Glomerular visceral epithelial cell (primary cell): ENCODE results near the gene ADAM33.

ENCODE experiments used
- DNase-seq: peaks from one replicate; pipeline ENCODE4 v3.0.0-alpha.2; 2016; ENCODE audit errors: extremely low spot score

ADAM33 gene

GRCh38 chr20:3667434-3668037, 14.3 kb downstream of the ADAM33 start:
- DNase-seq = no peak

- no peak for DNase-seq
Measured at GRCh38 chr20:3663858-3664257, 18.0 kb downstream of the ADAM33 start.

- DNase-seq = no peak
Measured at GRCh38 chr20:3663031-3663701, 18.6 kb downstream of the ADAM33 start, which contains the start of gene GFRA4. GFRA4 (minus strand) TSS chr20:3663399; CDS start chr20:3663399, 0 bp downstream.

- DNase-seq = no peak
Measured at GRCh38 chr20:3661814-3662665, 19.8 kb downstream of the ADAM33 start.

GRCh38 chr20:3661060-3661813, 20.6 kb downstream of the ADAM33 start:
- DNase-seq = no peak

GRCh38 chr20:3660262-3661059, 21.3 kb downstream of the ADAM33 start:
- no peak for DNase-seq

GRCh38 chr20:3659492-3660261, 22.1 kb downstream of the ADAM33 start:
- no peak for DNase-seq

- DNase-seq = no peak
Measured at GRCh38 chr20:3658716-3659491, 22.9 kb downstream of the ADAM33 start.

GRCh38 chr20:3658019-3658715, 23.6 kb downstream of the ADAM33 start:
- no peak for DNase-seq

GRCh38 chr20:3655131-3655405, 26.7 kb downstream of the ADAM33 start:
- DNase-seq = no peak

GRCh38 chr20:3654326-3655130, 27.3 kb downstream of the ADAM33 start:
- DNase-seq = peak; percentile 53

GRCh38 chr20:3653921-3654320, 27.9 kb downstream of the ADAM33 start:
- no peak for DNase-seq

- no peak for DNase-seq
Measured at GRCh38 chr20:3652676-3653596, 28.9 kb downstream of the ADAM33 start.

GRCh38 chr20:3652221-3652620, 29.6 kb downstream of the ADAM33 start:
- no peak for DNase-seq

- no peak for DNase-seq
Measured at GRCh38 chr20:3651204-3651962, 30.4 kb downstream of the ADAM33 start.

- no peak for DNase-seq
Measured at GRCh38 chr20:3648951-3649350, 32.9 kb downstream of the ADAM33 start.
